MM.1S (cell line): ENCODE data around the gene RAB3B.

Experiments used
- DNase-seq: peaks from one replicate; pipeline ENCODE4 v3.0.0-alpha.2; 2015
- H2AFZ ChIP-seq: fragments of 300-600 bp; sonication (generic); 2 replicates; pipeline ENCODE4 v1.6.0; 2016; ENCODE audit warnings: antibody characterized with exemption, low read length
- H3F3A ChIP-seq: fragments of 300-600 bp; sonication (generic); 2 replicates; pipeline ENCODE4 v1.6.1; 2016; ENCODE audit warnings: mild to moderate bottlenecking, antibody characterized with exemption, low read length, moderate library complexity, mixed read lengths; ENCODE audit not compliant: insufficient read depth
- H3K27ac ChIP-seq: fragments of 300-600 bp; sonication (generic); 2 replicates; pipeline ENCODE4 v1.5.1; 2016; ENCODE audit warnings: mild to moderate bottlenecking, low read length
- H3K27me3 ChIP-seq: fragments of 300-600 bp; sonication (generic); replicated peaks from 2 replicates; pipeline ENCODE4 v1.6.0; 2016; ENCODE audit warnings: low read length; ENCODE audit not compliant: insufficient read depth
- H3K36me3 ChIP-seq: fragments of 300-600 bp; sonication (generic); replicated peaks from 2 replicates; pipeline ENCODE4 v1.6.1; 2016; ENCODE audit warnings: mild to moderate bottlenecking, low read length, mixed read lengths; ENCODE audit not compliant: insufficient read depth
- H3K4me1 ChIP-seq: fragments of 300-600 bp; sonication (generic); 2 replicates; pipeline ENCODE4 v1.6.1; 2016; ENCODE audit warnings: low read length, mixed read lengths
- H3K4me2 ChIP-seq: fragments of 300-600 bp; sonication (generic); 2 replicates; pipeline ENCODE4 v1.6.0; 2016; ENCODE audit warnings: low read depth, low read length
- H3K4me3 ChIP-seq: fragments of 300-600 bp; sonication (generic); 2 replicates; pipeline ENCODE4 v1.5.1; 2016; ENCODE audit warnings: low read length, mixed read lengths
- H3K79me2 ChIP-seq: fragments of 300-600 bp; sonication (generic); 2 replicates; pipeline ENCODE4 v1.6.1; 2016; ENCODE audit warnings: mixed run types, low read length, mixed read lengths
- H3K9ac ChIP-seq: fragments of 300-600 bp; sonication (generic); 2 replicates; pipeline ENCODE4 v1.6.1; 2016; ENCODE audit warnings: low read length, mixed read lengths
- H3K9me2 ChIP-seq: fragments of 300-600 bp; sonication (generic); replicated peaks from 2 replicates; pipeline ENCODE4 v1.6.1; 2016; ENCODE audit warnings: mild to moderate bottlenecking, low read length, mixed read lengths; ENCODE audit not compliant: insufficient read depth
- H3K9me3 ChIP-seq: fragments of 300-600 bp; sonication (generic); replicated peaks from 2 replicates; pipeline ENCODE4 v1.6.1; 2016; ENCODE audit warnings: mild to moderate bottlenecking, low read length, mixed read lengths; ENCODE audit not compliant: insufficient read depth
- H4K20me1 ChIP-seq: fragments of 300-600 bp; sonication (generic); 2 replicates; pipeline ENCODE4 v1.6.1; 2016; ENCODE audit warnings: mild to moderate bottlenecking, low read length, moderate library complexity, mixed read lengths; ENCODE audit not compliant: insufficient read depth
- CTCF ChIP-seq: fragments of 300-600 bp; sonication (generic); IDR thresholded peaks from 2 replicates; pipeline ENCODE4 v1.5.1; 2016; ENCODE audit warnings: antibody characterized with exemption, low read length, mixed read lengths
- EZH2 ChIP-seq: fragments of 300-600 bp; sonication (generic); optimal IDR thresholded peaks from 2 replicates; pipeline ENCODE3; 2017; ENCODE audit warnings: low read depth, mild to moderate bottlenecking, antibody characterized with exemption, low read length, mixed read lengths
- EZH2phosphoT487 ChIP-seq: fragments of 300-600 bp; sonication (generic); IDR thresholded peaks from 2 replicates; pipeline ENCODE4 v1.6.1; 2018; ENCODE audit warnings: antibody characterized with exemption, low read length

RAB3B gene

GRCh38 chr1:51916587-51917405, 73.7 kb downstream of the RAB3B start:
- Histone ChIP-seq H3K4me2 (no peak overlapping the region), H3K9ac (no peak overlapping the region), H4K20me1 (no peaks in the 10 kb centered on the region), H2AFZ (no peak overlapping the region), H3K4me3 (no peak overlapping the region), H3K36me3 (no peaks in the 10 kb centered on the region), H3K4me1 (no peaks in the 10 kb centered on the region), H3K27me3 (no peaks in the 10 kb centered on the region), H3K9me3 (no peaks in the 10 kb centered on the region), H3K79me2 (no peaks in the 10 kb centered on the region), H3F3A (no peaks in the 10 kb centered on the region), H3K9me2 (no peaks in the 10 kb centered on the region), H3K27ac (no peak overlapping the region)
- no peak for TF ChIP-seq EZH2phosphoT487
- no peak for DNase-seq

GRCh38 chr1:51915951-51916350, 74.5 kb downstream of the RAB3B start:
- no peak overlapping the region for H3K9ac ChIP-seq
- no peaks in the 10 kb centered on the region for H3K36me3 ChIP-seq
- H3K9me2 ChIP-seq: no peaks in the 10 kb centered on the region
- no peaks in the 10 kb centered on the region for H3K9me3 ChIP-seq
- DNase-seq: no peak
- no peaks in the 10 kb centered on the region for H3K4me1 ChIP-seq
- TF ChIP-seq EZH2phosphoT487: no peak
- TF ChIP-seq CTCF: no peak
- TF ChIP-seq EZH2: no peak
- no peak overlapping the region for H2AFZ ChIP-seq
- H3K4me2 ChIP-seq: no peak overlapping the region
- no peaks in the 10 kb centered on the region for H3K79me2 ChIP-seq
- H3F3A ChIP-seq: no peaks in the 10 kb centered on the region
- no peak overlapping the region for H3K4me3 ChIP-seq
- H3K27ac ChIP-seq: no peak overlapping the region
- H4K20me1 ChIP-seq: no peaks in the 10 kb centered on the region
- H3K27me3 ChIP-seq: no peaks in the 10 kb centered on the region

GRCh38 chr1:51912881-51913280, 77.6 kb downstream of the RAB3B start:
- Histone ChIP-seq H3K27ac (no peak overlapping the region), H3K79me2 (no peaks in the 10 kb centered on the region), H3K9me2 (no peaks in the 10 kb centered on the region), H3K4me3 (no peak overlapping the region), H3K36me3 (no peaks in the 10 kb centered on the region), H3K4me2 (no peak overlapping the region), H3F3A (no peaks in the 10 kb centered on the region), H4K20me1 (no peaks in the 10 kb centered on the region), H2AFZ (no peak overlapping the region), H3K4me1 (no peaks in the 10 kb centered on the region), H3K27me3 (no peaks in the 10 kb centered on the region), H3K9ac (no peak overlapping the region), H3K9me3 (no peaks in the 10 kb centered on the region)
- TF ChIP-seq EZH2 (no peak), EZH2phosphoT487 (no peak), CTCF (no peak)
- DNase-seq: no peak
